Kidney (tissue), 14 donors: Measurements from ENCODE around the gene ANKS1B. TPM values are rescaled to one million over a fixed set of nuclear protein-coding genes. Genes with fewer than 3 reads are reported as not detected.

ENCODE experiments used
- DNase-seq, 5 donors: peaks; one replicate each; pipeline ENCODE4 v3.0.0-alpha.2; 2013 to 2020
- FAIRE-seq: peaks from 2 replicates; lab custom pipeline; 2012; peaks lifted over from hg19 to GRCh38; lab: Jason Lieb, UNC
- H3K27ac ChIP-seq, 2 donors: one replicate each; pipeline ENCODE4 v1.7.0; 2013; ENCODE audit warnings: low read depth in 2 of 2, low read length in 2 of 2, inconsistent platforms in 1 of 2
- H3K27me3 ChIP-seq: one replicate; pipeline ENCODE4 v1.7.1; 2013; ENCODE audit warnings: low read length, inconsistent platforms; ENCODE audit not compliant: control insufficient read depth, insufficient read depth
- H3K36me3 ChIP-seq, 3 donors: one replicate each; pipeline versions ENCODE4 v1.7.0 to v1.7.1; 2013; ENCODE audit warnings: low read length in 3 of 3, control low read depth in 1 of 3, inconsistent platforms in 1 of 3; ENCODE audit not compliant: insufficient read depth in 3 of 3, control insufficient read depth in 2 of 3
- H3K4me1 ChIP-seq, 3 donors: one replicate each; pipeline versions ENCODE4 v1.7.0 to v1.7.1; 2013; ENCODE audit warnings: low read length in 3 of 3, inconsistent platforms in 1 of 3, low read depth in 1 of 3; ENCODE audit not compliant: control insufficient read depth in 2 of 3, insufficient read depth in 2 of 3
- H3K4me3 ChIP-seq, 3 donors: one replicate each; pipeline versions ENCODE4 v1.7.0 to v1.8.1; 2013; ENCODE audit warnings: low read length in 3 of 3, control low read depth in 1 of 3, inconsistent platforms in 1 of 3
- H3K9ac ChIP-seq, 3 donors: one replicate each; pipeline versions ENCODE4 v1.7.0 to v1.7.1; 2013; ENCODE audit warnings: low read length in 3 of 3, control low read depth in 1 of 3, inconsistent platforms in 1 of 3
- H3K9me3 ChIP-seq, 3 donors: one replicate each; pipeline versions ENCODE4 v1.7.0 to v1.7.1; 2013; ENCODE audit warnings: low read length in 3 of 3, control low read depth in 1 of 3, inconsistent platforms in 1 of 3; ENCODE audit not compliant: control insufficient read depth in 2 of 3, insufficient read depth in 1 of 3
- CTCF ChIP-seq: IDR thresholded peaks from 3 replicates; pipeline ENCODE4 v1.5.1; 2012; ENCODE audit warnings: mild to moderate bottlenecking, moderate library complexity, borderline replicate concordance; ENCODE audit not compliant: insufficient read depth; ENCODE audit errors: extremely low read depth
- intact Hi-C: fragments of 100-400 bp; cut with DNase I; formaldehyde crosslinking; loops from one replicate; pipeline ENCODE4 v1.11.1; 2022
- polyA plus RNA-seq: library from polyadenylated mRNA; stranded (reverse); fragments of 350-450 nt; fragmentation: Illumina TruSeq; extraction: RNeasy Lipid Tissue Mini Kit (QIAGEN cat#74804); gene quantifications from one replicate; pipeline ENCODE4 v1.2.3, GENCODE V29; 2014; ENCODE audit warnings: low read depth, low replicate concordance; ENCODE audit not compliant: insufficient read depth
- total RNA-seq: library from RNA; stranded (reverse); fragmentation: NEBNext Ultra II Directional; extraction: Animal tissue kit (Norgen Biotek cat#: 25700); gene quantifications from one replicate; pipeline ENCODE4 v1.2.1, GENCODE V29; 2021
- donor health status: control.
- donor health status: control.
- donor health status: control.
- donor health status: control.
- donor health status: control.
- donor health status: DM: yes; HTN: yes; CAD: no.
- donor health status: Normal renal cell carcinoma (clear cell type).

Gene ANKS1B
- total and polyA plus RNA-seq, 2 donors from 2014 or later, result 1.7 to 5.8 TPM

- H3K4me3 ChIP-seq, result no peak overlapping the region
- H3K27me3 ChIP-seq, result no peaks in the 10 kb centered on the region
- no peak for DNase-seq
- intact Hi-C loops, result no loop called here
- no peaks in the 10 kb centered on the region for H3K36me3 ChIP-seq
- no peaks in the 10 kb centered on the region for H3K9me3 ChIP-seq
- no peak overlapping the region for H3K9ac ChIP-seq
- no peaks in the 10 kb centered on the region for H3K4me1 ChIP-seq
- FAIRE-seq, result no peak
- H3K27ac ChIP-seq, result no peak overlapping the region
- no peak for TF ChIP-seq CTCF
These were observed 215.2 kb downstream of the ANKS1B start for GRCh38 chr12:99769396-99769980.

DNA sequence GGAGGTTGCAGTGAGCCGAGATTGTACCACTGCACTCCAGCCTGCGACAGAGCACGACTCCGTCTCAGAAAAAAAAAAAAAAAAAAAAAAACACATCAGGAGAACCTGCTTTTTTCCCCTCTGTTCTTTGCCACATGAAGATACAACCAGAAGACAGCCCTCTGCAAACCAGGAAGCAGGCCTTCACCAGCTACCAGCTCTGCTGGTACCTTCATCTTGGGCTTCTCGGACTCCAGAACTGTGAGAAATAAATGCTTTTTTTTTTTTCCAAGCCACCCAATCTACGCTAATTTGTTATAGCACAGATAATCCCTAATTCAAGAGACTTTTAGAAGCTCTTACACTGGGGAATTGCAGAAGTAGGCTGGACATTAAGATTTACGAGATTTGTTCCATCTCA lies 216.0 kb downstream of the ANKS1B start:
- no peaks in the 10 kb centered on the region for H3K4me1 ChIP-seq
- H3K27me3 ChIP-seq, result no peaks in the 10 kb centered on the region
- H3K36me3 ChIP-seq, result no peaks in the 10 kb centered on the region
- FAIRE-seq, result no peak
- no peaks in the 10 kb centered on the region for H3K9me3 ChIP-seq
- H3K27ac ChIP-seq, result no peak overlapping the region
- intact Hi-C loops, result no loop called here
- TF ChIP-seq CTCF, result no peak
- no peak overlapping the region for H3K4me3 ChIP-seq
- no peak overlapping the region for H3K9ac ChIP-seq
- no peak for DNase-seq

DNA sequence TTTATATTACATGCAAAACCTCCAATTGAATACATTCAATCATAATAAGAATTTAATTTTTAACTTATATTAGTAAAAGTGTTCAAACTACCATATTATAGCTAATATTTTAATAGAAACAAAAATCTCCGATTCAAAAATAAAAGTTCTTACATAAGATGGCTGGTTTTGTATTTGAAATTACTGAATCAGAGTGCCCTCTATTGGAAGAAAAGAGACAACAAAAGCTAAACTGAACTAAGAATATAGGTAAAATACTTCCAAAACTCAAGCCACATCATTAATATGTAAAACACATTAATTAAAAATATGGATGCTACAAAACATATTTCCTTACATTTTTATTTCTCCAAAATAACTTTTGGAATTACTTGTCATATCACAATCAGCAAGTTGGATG lies 216.9 kb downstream of the ANKS1B start:
- intact Hi-C loops, result no loop called here
- FAIRE-seq, result peak; percentile 98
- no peak overlapping the region for H3K9ac ChIP-seq

More for the DNA sequence above, 216.9 kb downstream of the ANKS1B start:
- peak in 2 of 5 donors; percentile 27 to 54 for DNase-seq
- TF ChIP-seq CTCF, result peak; percentile 22
- H3K27me3 ChIP-seq, result no peaks in the 10 kb centered on the region
- H3K36me3 ChIP-seq, result no peaks in the 10 kb centered on the region
- no peak overlapping the region for H3K27ac ChIP-seq
- no peaks in the 10 kb centered on the region for H3K9me3 ChIP-seq
- peak overlapping the region in 1 of 3 donors; percentile 37 for H3K4me3 ChIP-seq
- H3K4me1 ChIP-seq, result no peaks in the 10 kb centered on the region
